HG02870 (cell line): Measurements from ENCODE around the gene OR2J3.
A peak's percentile ranks its signal among the peaks of the same experiment; 100 is the strongest.
"Not testable (repeated sequence)": the region's sequence is repeated elsewhere in the genome, so short reads cannot be mapped to it uniquely, and the experiment has no call there.

Experiments
- ATAC-seq: cut with Tn5 transposase; IDR thresholded peaks from one replicate; pipeline ENCODE4 v1.9.1; 2021; ENCODE audit warnings: mild to moderate bottlenecking, moderate library complexity; ENCODE audit not compliant: unreplicated experiment

OR2J3 gene

DNA sequence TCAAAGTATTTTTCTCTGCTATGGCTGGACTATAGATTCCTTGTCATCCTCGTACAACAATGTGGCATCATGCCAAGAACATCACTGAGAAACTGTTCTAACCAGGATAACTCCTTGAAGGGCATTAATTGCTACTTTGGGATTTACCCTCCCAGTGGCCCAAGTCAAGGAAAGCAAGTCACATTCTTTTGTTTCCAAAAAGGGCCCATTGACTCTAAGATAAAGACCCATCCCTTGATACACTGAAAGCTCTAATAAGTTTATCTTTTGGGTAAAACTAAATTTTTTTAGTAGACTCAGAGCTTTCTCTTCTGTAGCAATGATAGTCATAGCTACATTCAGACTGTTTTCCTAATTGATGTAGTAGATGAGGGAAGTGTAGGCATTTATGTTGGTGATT lies at the start of gene OR2J3:
TSS of gene OR2J3 (plus strand) at position 301 of the 400 bp plus-strand sequence. CDS start 3,833 bp downstream, outside the sequence.
- ATAC-seq, result no peak

DNA sequence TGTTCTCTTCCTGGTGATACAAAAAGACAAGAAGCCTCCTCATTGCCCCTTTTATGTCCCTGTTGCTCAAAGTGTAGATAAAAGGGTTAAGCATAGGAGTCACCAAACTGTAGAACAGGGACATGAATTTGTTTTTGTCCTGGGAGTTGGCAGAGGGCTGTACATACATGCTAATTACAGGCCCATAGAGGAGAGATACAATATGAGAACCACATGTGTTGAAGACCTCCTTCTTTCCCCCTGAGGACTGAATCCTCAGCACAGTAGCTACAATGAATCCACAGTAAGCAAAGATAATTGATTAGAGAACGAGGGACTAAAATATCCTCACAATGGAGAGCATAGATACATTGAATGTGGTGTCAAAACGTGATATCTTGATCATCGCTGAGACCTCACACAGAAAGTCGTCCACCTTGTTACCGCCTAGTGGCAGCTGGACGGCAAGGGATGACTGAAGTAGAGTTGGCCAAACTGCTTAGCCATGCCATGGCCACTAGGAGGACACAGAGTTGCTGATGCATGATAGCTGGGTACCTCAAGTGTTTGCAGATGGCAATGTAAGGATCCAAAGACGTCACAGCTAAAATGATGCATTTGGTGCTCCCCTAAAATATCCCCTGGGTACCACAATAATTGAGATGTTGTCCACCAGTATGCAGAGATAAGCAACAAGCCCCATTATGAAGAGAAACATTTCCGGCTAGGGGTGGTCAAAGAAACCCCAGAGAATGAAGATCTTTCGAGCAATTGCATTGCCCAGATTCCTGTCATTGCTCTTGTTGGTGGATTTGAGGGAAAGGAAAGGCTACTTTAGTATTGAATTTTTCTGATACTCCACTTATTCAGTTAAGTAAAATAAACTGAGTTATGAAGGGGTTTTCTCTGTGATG lies 35.8 kb upstream of the OR2J3 start:
- peak; percentile 58 for ATAC-seq

GRCh38 chr6:29079203-29079602 lies 28.7 kb upstream of the OR2J3 start:
- ATAC-seq, result no peak

GRCh38 chr6:29081312-29081711 lies 26.5 kb upstream of the OR2J3 start:
- no peak for ATAC-seq

DNA sequence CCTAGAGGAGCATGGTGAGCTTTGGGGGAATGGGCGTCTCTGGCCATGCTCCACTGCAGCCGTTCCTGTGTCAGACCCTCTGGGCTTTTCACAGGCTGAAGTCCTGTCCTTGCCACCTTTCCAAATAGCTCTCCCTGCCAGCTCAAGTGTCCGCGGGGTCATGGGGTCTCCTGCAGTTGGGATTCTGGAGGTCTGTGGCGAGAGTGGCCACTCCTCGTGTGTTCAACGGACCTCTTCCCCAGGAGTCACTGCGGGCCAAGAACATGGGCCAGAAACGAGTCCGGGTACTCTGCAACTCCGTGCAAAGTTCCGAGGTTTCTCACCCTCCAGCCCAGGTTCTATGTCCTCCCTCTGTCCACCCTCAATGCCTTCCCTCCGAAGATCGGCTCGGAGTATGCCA lies 25.4 kb upstream of the OR2J3 start:
- no peak for ATAC-seq

GRCh38 chr6:29087213-29087612 lies 20.6 kb upstream of the OR2J3 start, which contains the start of gene OR2B3:
TSS of gene OR2B3 (minus strand) at chr6:29087313. CDS start at chr6:29087248, 65 bp downstream.
- ATAC-seq, result no peak

DNA sequence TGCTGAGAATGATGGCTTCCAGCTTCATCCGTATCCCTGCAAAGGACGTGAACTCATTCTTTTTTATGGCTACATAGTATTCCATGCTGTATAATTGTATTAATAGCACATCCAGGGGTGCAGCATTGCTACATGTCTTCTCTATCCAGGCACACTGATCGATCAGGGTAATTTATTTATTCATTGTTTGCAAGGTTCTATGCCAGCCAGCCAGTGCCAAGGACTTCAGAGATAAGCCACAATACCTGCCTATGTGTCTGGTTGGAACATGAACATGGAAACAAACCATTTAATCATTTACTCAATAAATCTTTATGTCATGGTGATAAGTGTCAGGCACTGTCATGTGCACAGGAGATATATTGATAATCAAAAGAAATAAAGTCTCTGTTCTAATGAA lies 14.9 kb upstream of the OR2J3 start:
- no peak for ATAC-seq

GRCh38 chr6:29097803-29098202 lies 10.1 kb upstream of the OR2J3 start:
- ATAC-seq, result no peak

GRCh38 chr6:29099190-29099589 lies 8.7 kb upstream of the OR2J3 start, which contains the start of gene OR2J1:
TSS of gene OR2J1 (plus strand) at chr6:29099490. CDS start at chr6:29100943, 1,453 bp downstream.
- no peak for ATAC-seq

DNA sequence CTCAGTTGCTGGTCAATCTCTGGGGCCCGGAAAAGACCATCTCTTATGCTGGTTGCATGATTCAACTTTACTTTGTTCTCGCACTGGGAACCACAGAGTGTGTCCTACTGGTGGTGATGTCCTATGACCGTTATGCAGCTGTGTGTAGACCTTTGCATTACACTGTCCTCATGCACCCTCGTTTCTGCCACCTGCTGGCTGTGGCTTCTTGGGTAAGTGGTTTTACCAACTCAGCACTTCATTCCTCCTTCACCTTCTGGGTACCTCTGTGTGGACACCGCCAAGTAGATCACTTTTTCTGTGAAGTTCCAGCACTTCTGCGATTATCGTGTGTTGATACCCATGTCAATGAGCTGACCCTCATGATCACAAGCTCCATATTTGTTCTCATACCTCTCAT lies 4.3 kb downstream of the OR2J3 start:
- no peak for ATAC-seq

DNA sequence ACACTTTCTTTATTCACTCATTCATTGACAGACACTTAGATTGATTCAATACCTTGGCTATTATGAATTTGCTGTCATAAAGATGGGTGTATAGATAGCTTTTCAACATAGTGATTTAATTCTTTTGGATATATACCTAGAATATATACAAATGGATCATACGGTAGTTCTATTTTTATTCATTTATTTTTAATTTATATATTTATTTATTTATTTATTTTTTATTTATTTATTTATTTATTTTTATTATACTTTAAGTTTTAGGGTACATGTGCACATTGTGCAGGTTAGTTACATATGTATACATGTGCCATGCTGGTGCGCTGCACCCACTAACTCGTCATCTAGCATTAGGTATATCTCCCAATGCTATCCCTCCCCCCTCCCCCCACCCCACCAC lies 7.1 kb downstream of the OR2J3 start:
- not testable (repeated sequence) for ATAC-seq

GRCh38 chr6:29129326-29130012 lies 21.6 kb downstream of the OR2J3 start:
- ATAC-seq, result no peak

DNA sequence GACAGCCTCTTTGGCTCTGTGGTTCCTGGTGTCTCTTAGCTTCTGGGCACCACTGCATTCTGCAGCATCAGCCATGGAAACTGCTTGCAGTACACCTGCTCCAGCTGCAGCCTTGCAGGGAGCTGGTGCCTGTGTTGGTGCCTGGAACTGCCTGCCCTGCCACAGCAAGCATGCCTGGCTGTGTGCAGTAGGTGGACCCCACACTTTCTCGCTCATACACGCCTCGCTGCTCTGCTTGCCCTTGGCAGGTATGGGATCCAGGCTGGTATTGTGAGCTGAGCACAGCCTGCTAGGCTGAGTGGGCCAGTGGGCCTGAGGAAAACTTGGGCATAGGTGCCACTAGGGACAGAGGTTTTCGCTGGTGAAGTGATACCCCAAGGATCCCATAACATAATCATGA lies 22.8 kb downstream of the OR2J3 start:
- no peak for ATAC-seq

- ATAC-seq, result no peak
Observed at GRCh38 chr6:29131691-29132090, 23.8 kb downstream of the OR2J3 start.

DNA sequence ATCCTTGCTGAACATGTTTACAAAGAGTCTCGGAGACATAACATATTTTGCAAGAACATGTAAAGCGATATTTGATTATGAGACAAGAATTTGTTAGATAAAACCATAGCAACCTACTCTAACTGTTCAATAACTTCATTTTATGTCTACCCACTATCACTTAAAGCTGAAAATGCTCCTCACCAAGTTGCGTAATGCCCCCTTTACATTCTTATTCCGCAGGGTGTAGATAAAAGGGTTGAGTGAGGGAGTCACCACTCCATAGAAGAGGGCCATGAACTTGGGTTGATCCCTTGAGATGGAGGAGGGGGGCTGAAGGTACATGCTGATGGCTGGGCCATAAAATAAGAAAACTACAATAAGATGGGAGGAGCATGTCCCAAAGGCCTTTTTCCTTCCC lies 29.9 kb downstream of the OR2J3 start:
- no peak for ATAC-seq

- ATAC-seq, result no peak
Observed at GRCh38 chr6:29141606-29142005, 33.7 kb downstream of the OR2J3 start.

GRCh38 chr6:29142309-29142708 lies 34.5 kb downstream of the OR2J3 start:
- ATAC-seq, result no peak

- ATAC-seq, result no peak
Observed at GRCh38 chr6:29146179-29146578, 38.3 kb downstream of the OR2J3 start.

GRCh38 chr6:29147074-29147473 lies 39.2 kb downstream of the OR2J3 start:
- ATAC-seq, result no peak

DNA sequence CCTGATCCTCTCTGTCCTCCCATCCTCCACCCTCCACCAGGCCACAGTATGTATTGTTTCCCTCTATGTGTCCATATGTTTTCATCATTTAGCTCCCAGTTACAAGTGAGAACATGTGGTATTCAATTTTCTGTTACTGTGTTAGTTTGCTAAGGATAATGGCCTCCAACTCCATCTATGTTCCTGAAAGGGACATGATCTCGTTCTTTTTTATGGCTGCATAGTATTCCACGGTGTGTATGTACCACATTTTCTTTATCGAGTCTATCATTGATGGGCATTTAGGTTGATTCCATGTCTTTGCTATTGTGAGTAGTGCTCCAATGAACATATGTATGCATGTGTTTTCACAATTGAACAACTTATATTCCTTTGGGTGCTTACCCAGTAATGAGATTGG lies 41.6 kb downstream of the OR2J3 start:
- ATAC-seq, result not testable (repeated sequence)

- ATAC-seq, result no peak
Observed at GRCh38 chr6:29153083-29153482, 45.2 kb downstream of the OR2J3 start.

DNA sequence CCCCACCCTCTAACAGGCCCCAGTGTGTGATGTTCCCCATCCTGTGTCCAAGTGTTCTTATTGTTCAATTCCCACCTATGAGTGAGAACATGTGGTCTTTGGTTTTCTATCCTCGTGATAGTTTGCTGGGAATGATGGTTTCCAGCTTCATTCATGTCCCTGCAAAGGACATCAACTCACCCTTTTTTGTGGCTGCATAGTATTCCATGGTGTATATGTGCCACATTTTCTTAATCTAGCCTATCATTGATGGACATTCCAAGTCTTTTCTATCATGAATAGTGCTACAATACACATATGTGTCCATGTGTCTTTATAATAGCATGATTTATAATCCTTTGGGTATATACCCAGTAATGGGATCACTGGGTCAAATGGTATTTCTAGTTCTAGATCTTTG lies 47.3 kb downstream of the OR2J3 start:
- ATAC-seq, result not testable (repeated sequence)
